ENCODE results near the gene KEAP1. TPM values are rescaled to one million over a fixed set of nuclear protein-coding genes. Genes with fewer than 3 reads are reported as not detected.
"Not testable (repeated sequence)": the region's sequence is repeated elsewhere in the genome, so short reads cannot be mapped to it uniquely, and the experiment has no call there.

The KEAP1 gene
- polyA plus RNA-seq, 1 donor from 2014 or later, result 32.9 TPM

GRCh38 chr19:10497371-10497770 is 5.8 kb downstream of the KEAP1 start:
- H3K4me3 Mint-ChIP-seq, result peak overlapping the region in 1 of 4 donors; percentile 60
- no peaks in the 10 kb centered on the region for H3K27me3 Mint-ChIP-seq

GRCh38 chr19:10491472-10492047 is 11.6 kb downstream of the KEAP1 start:
- H3K9me3 Mint-ChIP-seq, result no peaks in the 10 kb centered on the region
- peak overlapping the region in 1 of 4 donors; percentile 23 for H3K4me3 Mint-ChIP-seq
- H3K36me3 Mint-ChIP-seq, result peaks cover 6% of the 10 kb centered on the region
- H3K4me1 Mint-ChIP-seq, result peaks cover 2 to 10% (median 5%) of the 10 kb centered on the region in 3 donors
- no peak overlapping the region for H3K27ac Mint-ChIP-seq
- H3K27me3 Mint-ChIP-seq, result no peaks in the 10 kb centered on the region

More at GRCh38 chr19:10497371-10497770, 5.8 kb downstream of the KEAP1 start:
- Mint-ChIP-seq H3K36me3 (peaks cover 2% of the 10 kb centered on the region), H3K27ac (peak overlapping the region in 1 of 3 donors; percentile 36), H3K4me1 (peaks cover 13 to 19% (median 14%) of the 10 kb centered on the region in 3 donors), H3K9me3 (no peaks in the 10 kb centered on the region)

DNA sequence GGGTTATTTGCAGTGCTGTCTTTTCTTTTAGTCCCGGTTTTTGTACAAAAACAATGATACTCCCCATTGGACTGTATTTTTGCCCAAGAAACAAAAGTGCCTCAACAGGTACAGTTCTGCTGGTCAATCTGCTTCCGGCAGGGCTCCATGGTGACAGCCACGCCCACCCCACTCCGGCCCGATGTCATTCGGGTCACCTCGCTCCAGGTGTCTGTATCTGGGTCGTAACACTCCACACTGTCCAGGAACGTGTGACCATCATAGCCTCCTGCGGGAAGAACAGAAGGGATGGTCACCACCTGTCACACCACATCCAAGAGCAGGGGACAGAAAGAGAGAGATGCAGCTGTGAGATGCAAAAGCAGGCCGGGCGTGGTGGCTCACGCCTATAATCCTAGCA is 16.6 kb downstream of the KEAP1 start:
- Mint-ChIP-seq H3K36me3 (peaks cover 5% of the 10 kb centered on the region), H3K4me1 (peaks cover 5 to 11% (median 10%) of the 10 kb centered on the region in 3 donors), H3K4me3 (peak overlapping the region in 1 of 4 donors; percentile 23), H3K27me3 (no peaks in the 10 kb centered on the region), H3K27ac (no peak overlapping the region), H3K9me3 (no peaks in the 10 kb centered on the region)

DNA sequence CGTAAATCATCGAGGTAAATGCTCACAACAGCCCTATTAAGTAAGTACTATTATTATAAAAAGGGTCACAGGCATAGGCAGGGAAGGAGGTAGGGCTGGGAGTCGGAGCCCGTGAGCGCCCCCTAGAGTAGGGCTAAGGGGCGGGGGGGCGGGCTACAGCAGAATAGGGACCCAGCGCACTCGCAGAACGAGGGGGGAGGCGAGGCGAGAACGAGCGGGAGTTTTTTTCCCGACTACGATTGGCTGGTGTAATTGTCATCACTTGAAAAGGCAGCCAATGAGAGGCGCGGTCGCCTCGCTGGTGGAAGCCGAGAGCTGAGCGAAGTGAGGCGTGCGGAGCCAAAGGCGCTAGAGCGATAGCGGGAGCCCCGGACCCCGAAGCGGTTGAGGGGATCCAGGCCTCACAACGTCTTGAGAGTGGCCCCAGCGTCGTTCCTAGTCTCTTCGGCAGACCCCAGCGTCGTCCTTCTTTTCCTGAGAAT is 24.2 kb downstream of the KEAP1 start:
- H3K27ac Mint-ChIP-seq, result peak overlapping the region in 1 of 3 donors; percentile 43
- peak overlapping the region in 3 of 4 donors; percentile 16 to 86 (median 79) for H3K4me3 Mint-ChIP-seq
- peaks cover 3 to 8% (median 6%) of the 10 kb centered on the region in 3 donors for H3K4me1 Mint-ChIP-seq
- H3K27me3 Mint-ChIP-seq, result peaks cover 3% of the 10 kb centered on the region
- H3K36me3 Mint-ChIP-seq, result no peaks in the 10 kb centered on the region
- H3K9me3 Mint-ChIP-seq, result no peaks in the 10 kb centered on the region

DNA sequence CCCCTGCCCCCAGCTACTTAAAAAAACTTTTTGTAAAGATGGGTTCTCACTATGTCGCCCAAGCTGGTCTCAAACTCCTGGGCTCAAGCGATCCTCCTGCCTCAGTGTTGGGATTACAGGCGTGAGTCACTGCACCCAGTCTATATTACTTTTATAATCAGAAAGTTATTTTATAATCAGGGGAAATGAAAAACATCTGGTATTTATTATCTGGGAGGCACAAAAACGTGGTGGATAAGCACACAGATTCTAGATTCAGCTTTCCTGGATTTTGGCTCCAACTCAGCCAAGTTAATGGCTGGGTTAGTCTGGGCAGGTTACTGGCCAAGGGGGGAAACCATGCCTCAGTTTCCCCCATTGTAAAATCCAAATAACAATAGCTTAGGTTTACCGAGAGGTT is 24.7 kb downstream of the KEAP1 start:
- no peaks in the 10 kb centered on the region for H3K36me3 Mint-ChIP-seq
- no peaks in the 10 kb centered on the region for H3K9me3 Mint-ChIP-seq
- H3K4me3 Mint-ChIP-seq, result peak overlapping the region in 2 of 4 donors; percentile 16 to 86
- H3K27ac Mint-ChIP-seq, result no peak overlapping the region
- H3K27me3 Mint-ChIP-seq, result peaks cover 3% of the 10 kb centered on the region
- H3K4me1 Mint-ChIP-seq, result peaks cover 1 to 6% (median 4%) of the 10 kb centered on the region in 3 donors

GRCh38 chr19:10474962-10475451 is 28.1 kb downstream of the KEAP1 start:
- no peak overlapping the region for H3K27ac Mint-ChIP-seq
- peaks cover 4% of the 10 kb centered on the region for H3K27me3 Mint-ChIP-seq
- H3K36me3 Mint-ChIP-seq, result no peaks in the 10 kb centered on the region
- no peaks in the 10 kb centered on the region for H3K9me3 Mint-ChIP-seq
- peaks cover 1 to 4% (median 4%) of the 10 kb centered on the region in 3 donors for H3K4me1 Mint-ChIP-seq
- no peak overlapping the region for H3K4me3 Mint-ChIP-seq

DNA sequence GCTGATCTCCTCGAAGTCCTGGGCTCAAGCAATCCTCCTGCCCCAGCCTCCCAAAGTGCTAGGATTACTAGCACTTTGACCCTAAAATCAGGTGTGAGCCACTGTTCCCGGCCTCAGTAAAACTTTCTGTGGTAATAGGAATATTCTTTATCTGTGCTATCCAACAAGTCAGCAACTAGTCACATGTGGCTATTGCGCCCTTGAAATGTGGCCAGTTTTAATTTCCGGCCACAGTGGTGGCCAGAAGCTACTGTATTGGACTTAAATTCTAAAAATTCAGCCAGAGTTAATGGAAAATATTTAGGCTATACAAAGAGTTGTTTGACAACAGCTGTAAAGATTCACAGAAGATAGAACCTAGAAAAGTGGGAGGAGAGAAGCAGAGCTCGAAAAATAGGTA is 30.0 kb downstream of the KEAP1 start:
- H3K27ac Mint-ChIP-seq, result no peak overlapping the region
- peaks cover 0 to 2% (median 1%) of the 10 kb centered on the region in 3 donors for H3K4me1 Mint-ChIP-seq
- peaks cover 2% of the 10 kb centered on the region for H3K36me3 Mint-ChIP-seq
- no peak overlapping the region for H3K4me3 Mint-ChIP-seq
- H3K9me3 Mint-ChIP-seq, result no peaks in the 10 kb centered on the region
- H3K27me3 Mint-ChIP-seq, result peaks cover 8% of the 10 kb centered on the region

- H3K27me3 Mint-ChIP-seq, result peaks cover 8% of the 10 kb centered on the region
- H3K9me3 Mint-ChIP-seq, result no peaks in the 10 kb centered on the region
- H3K4me3 Mint-ChIP-seq, result no peak overlapping the region
- H3K36me3 Mint-ChIP-seq, result peaks cover 2% of the 10 kb centered on the region
- H3K4me1 Mint-ChIP-seq, result peaks cover 0 to 2% (median 1%) of the 10 kb centered on the region in 3 donors
- H3K27ac Mint-ChIP-seq, result no peak overlapping the region
These were observed 31.2 kb downstream of the KEAP1 start for GRCh38 chr19:10471909-10472308.

DNA sequence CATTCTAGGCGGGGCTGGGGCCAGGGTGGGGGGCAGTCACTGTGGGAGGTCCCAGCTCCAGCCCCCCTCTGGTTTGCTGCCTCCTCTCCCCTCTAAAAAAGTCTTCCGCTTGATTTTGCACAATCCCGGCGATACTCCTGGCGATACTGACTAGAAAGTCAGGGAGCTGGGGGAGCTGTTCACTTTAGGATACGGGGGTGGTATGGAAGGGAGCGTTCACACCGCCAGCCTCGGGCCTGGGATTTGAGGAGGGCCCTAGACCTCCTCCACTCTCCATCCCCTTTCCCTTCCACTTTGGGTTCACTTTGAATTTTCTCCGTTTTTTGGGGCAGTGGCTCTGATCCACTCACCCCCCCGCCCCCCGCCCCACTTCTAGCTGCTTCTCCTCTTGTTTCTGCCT is 35.0 kb downstream of the KEAP1 start:
- H3K4me1 Mint-ChIP-seq, result peaks cover 0 to 2% (median 1%) of the 10 kb centered on the region in 3 donors
- H3K9me3 Mint-ChIP-seq, result no peaks in the 10 kb centered on the region
- no peak overlapping the region for H3K27ac Mint-ChIP-seq
- peaks cover 5% of the 10 kb centered on the region for H3K27me3 Mint-ChIP-seq
- H3K4me3 Mint-ChIP-seq, result no peak overlapping the region
- peaks cover 2% of the 10 kb centered on the region for H3K36me3 Mint-ChIP-seq

DNA sequence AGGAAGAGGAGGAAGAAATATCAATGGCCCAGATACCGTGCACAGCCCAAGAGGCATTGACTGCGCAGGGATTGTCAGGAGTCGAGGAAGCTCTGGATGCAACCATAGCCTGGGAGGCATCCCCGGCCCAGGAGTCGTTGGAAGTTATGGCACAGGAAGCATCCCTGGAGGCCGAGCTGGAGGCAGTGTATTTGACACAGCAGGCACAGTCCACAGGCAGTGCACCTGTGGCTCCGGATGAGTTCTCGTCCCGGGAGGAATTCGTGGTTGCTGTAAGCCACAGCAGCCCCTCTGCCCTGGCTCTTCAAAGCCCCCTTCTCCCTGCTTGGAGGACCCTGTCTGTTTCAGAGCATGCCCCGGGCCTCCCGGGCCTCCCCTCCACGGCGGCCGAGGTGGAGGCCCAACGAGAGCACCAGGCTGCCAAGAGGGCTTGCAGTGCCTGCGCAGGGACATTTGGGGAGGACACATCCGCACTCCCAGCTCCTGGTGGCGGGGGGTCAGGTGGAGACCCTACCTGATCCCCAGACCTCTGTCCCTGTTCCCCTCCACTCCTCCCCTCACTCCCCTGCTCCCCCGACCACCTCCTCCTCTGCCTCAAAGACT is 36.0 kb downstream of the KEAP1 start:
- no peak overlapping the region for H3K27ac Mint-ChIP-seq
- peaks cover 2% of the 10 kb centered on the region for H3K36me3 Mint-ChIP-seq
- H3K27me3 Mint-ChIP-seq, result peaks cover 5% of the 10 kb centered on the region
- no peak overlapping the region for H3K4me3 Mint-ChIP-seq
- H3K4me1 Mint-ChIP-seq, result peaks cover 0 to 4% (median 1%) of the 10 kb centered on the region in 3 donors
- H3K9me3 Mint-ChIP-seq, result no peaks in the 10 kb centered on the region

DNA sequence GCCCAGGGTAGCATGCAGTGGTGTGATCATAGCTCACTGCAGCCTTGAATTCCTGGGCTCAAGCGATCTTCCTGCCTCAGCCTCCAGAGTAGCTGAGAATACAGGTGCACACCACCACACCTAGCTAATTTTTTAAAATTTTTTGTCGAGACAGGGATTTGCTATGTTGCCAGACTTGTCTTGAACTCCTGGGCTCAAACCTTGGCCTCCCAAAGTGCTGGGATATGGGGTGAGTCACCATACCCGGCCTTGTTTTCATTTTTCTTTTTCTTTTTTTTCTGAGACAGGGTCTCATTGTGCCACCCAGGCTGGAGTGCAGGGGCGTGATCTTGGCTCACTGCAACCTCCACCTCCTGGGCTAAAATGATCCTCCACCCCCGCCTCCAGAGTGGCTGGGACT is 38.7 kb downstream of the KEAP1 start:
- no peak overlapping the region for H3K4me3 Mint-ChIP-seq
- H3K27ac Mint-ChIP-seq, result no peak overlapping the region
- H3K4me1 Mint-ChIP-seq, result peaks cover 0 to 6% (median 5%) of the 10 kb centered on the region in 3 donors
- H3K27me3 Mint-ChIP-seq, result peaks cover 4% of the 10 kb centered on the region
- H3K36me3 Mint-ChIP-seq, result peaks cover 2% of the 10 kb centered on the region
- H3K9me3 Mint-ChIP-seq, result no peaks in the 10 kb centered on the region

- Mint-ChIP-seq H3K27ac (no peak overlapping the region), H3K4me3 (peak overlapping the region in 2 of 4 donors; percentile 22 to 23), H3K9me3 (no peaks in the 10 kb centered on the region), H3K27me3 (no peaks in the 10 kb centered on the region), H3K36me3 (no peaks in the 10 kb centered on the region), H3K4me1 (peaks cover 0 to 6% (median 5%) of the 10 kb centered on the region in 3 donors)
These were observed 40.6 kb downstream of the KEAP1 start for GRCh38 chr19:10462557-10462956.

GRCh38 chr19:10462042-10462441 is 41.1 kb downstream of the KEAP1 start:
- H3K27ac Mint-ChIP-seq, result peak overlapping the region in 1 of 3 donors; percentile 27
- H3K36me3 Mint-ChIP-seq, result not testable (repeated sequence)

GRCh38 chr19:10461047-10461949 is 41.9 kb downstream of the KEAP1 start:
- H3K27ac Mint-ChIP-seq, result peak overlapping the region in 1 of 3 donors; percentile 27
- H3K9me3 Mint-ChIP-seq, result no peaks in the 10 kb centered on the region
- peaks cover 0 to 6% (median 5%) of the 10 kb centered on the region in 3 donors for H3K4me1 Mint-ChIP-seq
- H3K4me3 Mint-ChIP-seq, result peak overlapping the region; percentile 45 to 89 (median 73)
- no peaks in the 10 kb centered on the region for H3K27me3 Mint-ChIP-seq
- H3K36me3 Mint-ChIP-seq, result no peaks in the 10 kb centered on the region

More at GRCh38 chr19:10462042-10462441, 41.1 kb downstream of the KEAP1 start:
- H3K9me3 Mint-ChIP-seq, H3K27me3 Mint-ChIP-seq, H3K4me1 Mint-ChIP-seq: not testable (repeated sequence)
- peak overlapping the region in 3 of 4 donors; percentile 70 to 89 (median 70) for H3K4me3 Mint-ChIP-seq

GRCh38 chr19:10460714-10461046 is 42.5 kb downstream of the KEAP1 start:
- Mint-ChIP-seq H3K4me3 (peak overlapping the region in 3 of 4 donors; percentile 41 to 46 (median 45)), H3K27me3 (no peaks in the 10 kb centered on the region), H3K9me3 (no peaks in the 10 kb centered on the region), H3K36me3 (no peaks in the 10 kb centered on the region), H3K4me1 (peaks cover 0 to 6% (median 5%) of the 10 kb centered on the region in 3 donors), H3K27ac (no peak overlapping the region)

Measured in IgD-negative memory B cell (primary cell).